Panc1 (cell line): Measurements from ENCODE around the gene PDE1A. TPM values are rescaled to one million over a fixed set of nuclear protein-coding genes. Genes with fewer than 3 reads are reported as not detected.

Experiments
- ATAC-seq: fragments of 200-7000 bp; cut with Tn5 transposase; 2 replicates; pipeline ENCODE4 v1.9.1; 2020; ENCODE audit warnings: mild to moderate bottlenecking, moderate library complexity
- BruUV-seq: library from RNA; stranded (reverse); fragments of 400-500 nt; replicated peaks from 2 replicates; lab custom pipeline; 2021; lab: Mats Ljungman, UMichigan
- CTCF ChIA-PET: fragments of 300-600 bp; sonication (Branson Sonifier 250); formaldehyde crosslinking; loops from one replicate; lab custom pipeline; 2022; ENCODE audit warnings: antibody characterized with exemption; lab: Charles Lee
- POLR2A ChIA-PET: fragments of 300-600 bp; sonication (Branson Sonifier 250); formaldehyde crosslinking; loops from one replicate; lab custom pipeline; 2022; ENCODE audit warnings: antibody characterized with exemption; lab: Charles Lee
- DNase-seq: peaks from one replicate; pipeline ENCODE4 v3.0.0-alpha.2; 2010; ENCODE audit warnings: low read depth, low spot score
- H3K27ac ChIP-seq: 2 replicates; pipeline ENCODE4 v1.5.1; 2011; ENCODE audit warnings: mild to moderate bottlenecking, low read length, inconsistent platforms
- H3K27me3 ChIP-seq: fragments of 200-500 bp; sonication (Bioruptor generic); 2 replicates; pipeline ENCODE4 v1.6.0; 2014; ENCODE audit warnings: low read length, inconsistent platforms; ENCODE audit not compliant: control insufficient read depth, insufficient read depth
- H3K36me3 ChIP-seq: fragments of 200-500 bp; sonication (Bioruptor generic); 2 replicates; pipeline ENCODE4 v1.5.1; 2014; ENCODE audit warnings: inconsistent platforms, mild to moderate bottlenecking, low read length, moderate library complexity; ENCODE audit not compliant: control insufficient read depth, insufficient read depth
- H3K4me1 ChIP-seq: 2 replicates; pipeline ENCODE4 v1.5.1; 2011; ENCODE audit warnings: inconsistent platforms, mild to moderate bottlenecking, low read length, moderate library complexity; ENCODE audit not compliant: control insufficient read depth, insufficient read depth
- H3K4me3 ChIP-seq, 2 experiments: 2 replicates each; pipeline ENCODE4 v1.5.1; 2011 to 2012; ENCODE audit warnings: low read depth in 2 of 2, low read length in 2 of 2, mild to moderate bottlenecking in 2 of 2, inconsistent platforms in 1 of 2, moderate library complexity in 1 of 2
- H3K9me3 ChIP-seq: fragments of 200-500 bp; sonication (Bioruptor generic); 2 replicates; pipeline ENCODE4 v1.5.1; 2014; ENCODE audit warnings: low read depth, mild to moderate bottlenecking, inconsistent platforms, low read length, moderate library complexity; ENCODE audit not compliant: control insufficient read depth, insufficient read depth
- CTCF ChIP-seq: fragments of 450-650 bp; IDR thresholded peaks from 2 replicates; pipeline ENCODE4 v1.5.1; 2017; ENCODE audit warnings: mild to moderate bottlenecking
- POLR2AphosphoS5 ChIP-seq: IDR thresholded peaks from 2 replicates; pipeline ENCODE4 v1.6.1; 2012; ENCODE audit warnings: mild to moderate bottlenecking, low read depth, low read length, moderate library complexity
- REST ChIP-seq, 2 experiments: IDR thresholded peaks; 2 replicates each; pipeline ENCODE4 v1.6.1; 2011 to 2012; ENCODE audit warnings: low read depth in 2 of 2, control low read depth in 1 of 2, low read length in 1 of 2, mild to moderate bottlenecking in 1 of 2, moderate library complexity in 1 of 2; ENCODE audit not compliant: insufficient read depth in 1 of 2
- SIN3A ChIP-seq: IDR thresholded peaks from 2 replicates; pipeline ENCODE4 v1.6.1; 2012; ENCODE audit warnings: low read depth, mild to moderate bottlenecking, low read length, moderate library complexity, borderline replicate concordance; ENCODE audit not compliant: insufficient read depth
- TCF7L2 ChIP-seq: IDR thresholded peaks from 2 replicates; pipeline ENCODE4 v1.6.1; 2011; ENCODE audit warnings: mild to moderate bottlenecking, low read depth, low read length, inconsistent platforms
- in situ Hi-C: cut with HindIII; loops from 2 replicates; pipeline ENCODE4 v1.10.0; 2016; ENCODE audit warnings: low sequenced_read_pairs, low pct_unique_long_range_greater_than_20kb
- intact Hi-C: fragments of 100-400 bp; cut with micrococcal nuclease; formaldehyde crosslinking; loops from one replicate; pipeline ENCODE4 v1.10.0; 2022; ENCODE audit not compliant: unreplicated experiment
- total RNA-seq: library from RNA; stranded (reverse); gene quantifications from one replicate; pipeline ENCODE4 v1.2.1, GENCODE V29; 2021; ENCODE audit not compliant: unreplicated experiment

Gene PDE1A
- total RNA-seq, 1 experiment from 2014 or later: 0.08 TPM

GRCh38 chr2:182355815-182356214 is 71.0 kb downstream of the PDE1A start:
- ChIA-PET POLR2A (no interaction called here), CTCF (no interaction called here)
- Histone ChIP-seq H3K4me3 (no peak overlapping the region), H3K9me3 (no peaks in the 10 kb centered on the region), H3K27me3 (no peaks in the 10 kb centered on the region), H3K4me1 (no peaks in the 10 kb centered on the region), H3K36me3 (no peaks in the 10 kb centered on the region), H3K27ac (no peak overlapping the region)
- ATAC-seq (no peak), DNase-seq (no peak)
- TF ChIP-seq CTCF: no peak
- no peak for TF ChIP-seq REST (IDR thresholded peaks at IDR 0.05; ENCODE audit: insufficient read depth in 1 of 2, low read depth in 2 of 2, low read length in 1 of 2)
- no peak for TF ChIP-seq TCF7L2
- TF ChIP-seq POLR2AphosphoS5: no peak
- TF ChIP-seq SIN3A: no peak
- in situ Hi-C loops (no loop called here), intact Hi-C loops (no loop called here)
- BruUV-seq: no TSS peak

DNA sequence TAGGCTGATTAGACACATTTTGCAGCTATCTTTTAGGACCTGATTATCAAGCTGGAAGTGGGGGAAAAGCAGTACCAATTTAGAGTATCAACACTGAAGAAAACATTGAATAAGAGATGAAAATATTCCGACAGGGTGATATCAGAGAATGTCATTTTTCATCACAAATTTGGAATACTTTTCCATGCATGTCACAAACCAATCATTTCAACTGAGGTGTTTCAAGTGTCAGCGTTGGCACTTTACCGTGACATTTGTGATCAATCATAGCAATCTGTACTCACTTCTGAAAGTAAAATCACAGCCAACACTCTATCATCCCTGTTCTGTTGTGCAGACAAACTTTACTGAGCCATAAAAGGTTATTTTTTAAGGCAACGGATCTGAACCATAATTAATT is 75.4 kb downstream of the PDE1A start:
- no peak for DNase-seq
- intact Hi-C loops (no loop called here), in situ Hi-C loops (no loop called here)
- Histone ChIP-seq H3K4me3 (no peak overlapping the region), H3K27ac (no peak overlapping the region), H3K4me1 (no peaks in the 10 kb centered on the region), H3K36me3 (no peaks in the 10 kb centered on the region), H3K27me3 (no peaks in the 10 kb centered on the region), H3K9me3 (no peaks in the 10 kb centered on the region)
- TF ChIP-seq CTCF (no peak), REST (IDR thresholded peaks at IDR 0.05; ENCODE audit: insufficient read depth in 1 of 2, low read depth in 2 of 2, low read length in 1 of 2) (no peak), POLR2AphosphoS5 (no peak), SIN3A (no peak), TCF7L2 (no peak)
- ChIA-PET POLR2A (no interaction called here), CTCF (no interaction called here)
- ATAC-seq: no peak
- no TSS peak for BruUV-seq
